ENCODE measurements around the gene PNMA8C.

The PNMA8C gene

GRCh38 chr19:46413262-46414031 is 15.3 kb downstream of the PNMA8C start, which contains the start of gene CCDC8 (continued):
- TF ChIP-seq ZSCAN5A (tag by site-specific recombination; IDR thresholded peaks at IDR 0.05) = no peak
- TF ChIP-seq KLF10 (tag by site-specific recombination; IDR thresholded peaks at IDR 0.05) = peak; percentile 93
- TF ChIP-seq ZSCAN18 (tag by site-specific recombination; IDR thresholded peaks at IDR 0.05) = no peak
- TF ChIP-seq ZNF521 (tag by site-specific recombination; IDR thresholded peaks at IDR 0.05) = no peak
- TF ChIP-seq KLF9 (tag by site-specific recombination; IDR thresholded peaks at IDR 0.05; ENCODE audit: low read depth) = peak; percentile 96
- TF ChIP-seq ZNF280C (tag by site-specific recombination; IDR thresholded peaks at IDR 0.05) = no peak
- no peak for TF ChIP-seq ZNF248 (tag by site-specific recombination; IDR thresholded peaks at IDR 0.05)
- TF ChIP-seq ZNF18 (tag by site-specific recombination; IDR thresholded peaks at IDR 0.05) = no peak
- TF ChIP-seq ZBTB6 (tag by site-specific recombination; IDR thresholded peaks at IDR 0.05) = peak; percentile 6; the same call in 1 of the 2 replicates
- no peak for TF ChIP-seq HOXC10 (CRISPR knock-in tag; IDR thresholded peaks at IDR 0.05)
- TF ChIP-seq ELK4 (IDR thresholded peaks at IDR 0.05; ENCODE audit: borderline replicate concordance, low read depth, low read length) = no peak
- no peak for TF ChIP-seq ZNF514 (tag by site-specific recombination; IDR thresholded peaks at IDR 0.05)
- TF ChIP-seq ZNF48 (tag by site-specific recombination; IDR thresholded peaks at IDR 0.05) = no peak
- TF ChIP-seq GLIS1 (tag by site-specific recombination; IDR thresholded peaks at IDR 0.05) = peak; percentile 71; the same call in 1 of the 2 replicates
- TF ChIP-seq ZNF555 (tag by site-specific recombination; conservative IDR thresholded peaks at IDR 0.05) = no peak
- peak; percentile 48; the same call in 1 of the 2 replicates for TF ChIP-seq ZNF449 (tag by site-specific recombination; IDR thresholded peaks at IDR 0.05)
- TF ChIP-seq ZBTB26 (tag by site-specific recombination; optimal IDR thresholded peaks at IDR 0.05) = peak; percentile 84
- no peak for TF ChIP-seq ZBTB49 (tag by site-specific recombination; IDR thresholded peaks at IDR 0.05; ENCODE audit: low read depth)

Measured in HEK293 (cell line).